HS-27A (cell line): ENCODE results near the gene PSMG1.
A peak's percentile ranks its signal among the peaks of the same experiment; 100 is the strongest.
"Not testable (repeated sequence)": the region's sequence is repeated elsewhere in the genome, so short reads cannot be mapped to it uniquely, and the experiment has no call there.

Source experiments
- DNase-seq: peaks from one replicate; pipeline ENCODE4 v3.0.0-alpha.2; 2012; ENCODE audit warnings: low read depth, missing footprints

Gene PSMG1, protein sequence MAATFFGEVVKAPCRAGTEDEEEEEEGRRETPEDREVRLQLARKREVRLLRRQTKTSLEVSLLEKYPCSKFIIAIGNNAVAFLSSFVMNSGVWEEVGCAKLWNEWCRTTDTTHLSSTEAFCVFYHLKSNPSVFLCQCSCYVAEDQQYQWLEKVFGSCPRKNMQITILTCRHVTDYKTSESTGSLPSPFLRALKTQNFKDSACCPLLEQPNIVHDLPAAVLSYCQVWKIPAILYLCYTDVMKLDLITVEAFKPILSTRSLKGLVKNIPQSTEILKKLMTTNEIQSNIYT

GRCh38 chr21:39183272-39184049 is at the start of gene PSMG1:
PSMG1 (minus strand) TSS chr21:39183451; CDS start chr21:39183385, 66 bp downstream.
- DNase-seq = peak; percentile 87

- DNase-seq = no peak
Observed at GRCh38 chr21:39232861-39233291, 49.6 kb upstream of the PSMG1 start.

DNA sequence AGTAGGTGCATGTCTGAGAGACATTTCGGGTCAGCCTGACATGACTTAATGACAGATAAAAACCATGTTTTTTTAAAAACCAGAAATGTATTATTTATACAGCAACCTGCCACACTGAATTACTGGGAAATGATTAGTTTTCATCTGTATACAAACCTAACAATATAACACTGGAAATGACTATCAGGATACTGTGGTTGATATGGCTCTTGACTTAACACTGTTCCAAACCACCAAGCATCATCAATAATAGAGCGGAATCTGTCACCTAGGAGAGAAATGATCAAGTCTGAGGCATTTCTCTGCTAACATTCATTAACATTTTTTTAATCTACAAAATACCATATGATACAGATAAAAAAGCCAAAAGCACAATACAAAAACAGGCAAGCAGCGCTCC is 41.7 kb upstream of the PSMG1 start:
- no peak for DNase-seq

DNA sequence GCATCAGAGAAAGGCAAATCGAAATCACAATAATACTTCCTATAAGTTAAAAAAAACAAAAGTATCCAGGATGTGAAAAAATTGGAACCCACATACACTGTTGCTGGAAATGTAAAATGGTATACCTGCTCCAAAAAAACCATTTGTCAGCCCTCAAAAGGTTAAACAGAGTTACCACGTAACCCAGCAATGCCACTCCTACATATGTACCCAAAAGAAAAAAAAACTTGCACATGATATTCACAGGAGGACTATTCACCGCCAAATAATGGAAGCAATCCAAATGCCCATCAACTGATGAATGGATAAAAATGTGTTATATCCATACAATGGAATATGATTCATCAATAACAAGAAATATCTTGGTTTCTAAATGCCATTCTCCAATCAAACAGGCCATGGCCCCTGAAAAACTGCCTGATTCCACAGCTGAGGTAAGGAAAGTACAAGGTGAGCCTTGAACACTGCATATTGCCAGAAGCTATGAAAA is 38.8 kb upstream of the PSMG1 start:
- DNase-seq = no peak

DNA sequence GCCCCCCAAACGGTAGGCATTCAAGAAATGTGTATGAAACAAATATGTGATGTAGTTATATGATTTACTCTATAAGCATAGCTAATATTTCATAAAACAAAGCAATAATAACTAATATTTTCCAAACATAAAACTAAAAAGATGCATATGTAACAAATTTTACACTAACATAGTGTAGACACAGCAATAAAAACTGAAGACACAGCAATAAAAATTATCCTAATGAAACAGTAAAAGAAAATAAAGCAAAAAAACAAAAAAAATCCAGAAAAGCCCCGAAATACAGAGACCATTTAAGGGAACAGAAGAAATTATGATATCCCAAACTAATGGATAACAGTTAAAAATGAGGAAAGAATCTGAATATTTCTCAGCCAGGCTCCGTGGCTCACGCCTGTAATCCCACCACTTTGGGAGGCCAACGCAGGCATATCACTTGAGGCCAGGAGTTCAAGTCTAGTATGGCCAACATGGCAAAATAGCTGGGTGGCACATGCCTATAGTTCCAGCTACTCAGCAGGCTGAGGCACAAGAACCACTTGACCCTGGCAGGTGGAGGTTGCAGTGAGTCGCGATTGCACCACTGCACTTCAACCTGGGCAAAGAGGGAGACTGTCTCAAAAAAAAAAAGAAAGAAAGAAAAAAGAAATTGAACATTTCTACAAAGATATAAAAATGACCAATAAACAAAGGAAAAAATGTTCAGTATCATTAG is 38.2 kb upstream of the PSMG1 start:
- no peak for DNase-seq

DNA sequence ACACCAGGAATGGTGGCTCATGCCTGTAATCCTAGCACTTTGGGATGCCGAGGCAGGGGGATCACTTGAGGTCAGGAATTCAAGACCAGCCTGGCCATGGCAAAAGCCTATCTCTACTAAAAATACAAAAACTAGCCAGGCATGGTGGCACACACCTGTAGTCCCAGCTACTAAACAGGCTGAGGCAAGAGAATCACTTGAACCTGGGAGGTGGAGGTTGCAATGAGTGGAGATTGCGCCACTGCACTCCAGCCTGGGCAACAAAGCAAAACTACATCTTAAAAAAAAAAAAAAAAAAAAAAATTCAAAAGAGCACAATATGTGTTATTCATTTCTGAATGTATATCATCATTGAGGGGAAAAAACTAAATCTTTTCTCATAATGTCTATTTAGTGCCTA is 37.6 kb upstream of the PSMG1 start:
- DNase-seq = not testable (repeated sequence)

DNA sequence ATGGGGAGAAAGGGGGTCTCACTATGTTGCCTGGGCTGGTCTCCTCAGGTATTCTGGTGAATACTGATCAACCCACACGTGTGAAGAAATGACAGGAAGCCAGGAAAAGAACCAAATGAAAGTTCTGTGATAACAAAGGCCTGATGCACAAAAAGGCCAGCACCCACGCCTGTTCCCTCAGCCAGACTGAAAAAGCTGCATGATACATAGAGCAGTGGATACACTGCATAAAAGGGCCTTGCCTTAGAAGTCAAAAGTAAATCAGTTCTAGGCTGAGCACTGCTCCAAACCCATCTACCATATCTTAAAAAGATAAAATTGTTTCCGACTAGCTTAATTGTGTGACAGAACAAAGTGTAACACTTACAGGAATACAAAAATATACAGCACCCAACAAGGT is 36.9 kb upstream of the PSMG1 start:
- DNase-seq = no peak

- no peak for DNase-seq
Observed at GRCh38 chr21:39218082-39218409, 34.8 kb upstream of the PSMG1 start.

DNA sequence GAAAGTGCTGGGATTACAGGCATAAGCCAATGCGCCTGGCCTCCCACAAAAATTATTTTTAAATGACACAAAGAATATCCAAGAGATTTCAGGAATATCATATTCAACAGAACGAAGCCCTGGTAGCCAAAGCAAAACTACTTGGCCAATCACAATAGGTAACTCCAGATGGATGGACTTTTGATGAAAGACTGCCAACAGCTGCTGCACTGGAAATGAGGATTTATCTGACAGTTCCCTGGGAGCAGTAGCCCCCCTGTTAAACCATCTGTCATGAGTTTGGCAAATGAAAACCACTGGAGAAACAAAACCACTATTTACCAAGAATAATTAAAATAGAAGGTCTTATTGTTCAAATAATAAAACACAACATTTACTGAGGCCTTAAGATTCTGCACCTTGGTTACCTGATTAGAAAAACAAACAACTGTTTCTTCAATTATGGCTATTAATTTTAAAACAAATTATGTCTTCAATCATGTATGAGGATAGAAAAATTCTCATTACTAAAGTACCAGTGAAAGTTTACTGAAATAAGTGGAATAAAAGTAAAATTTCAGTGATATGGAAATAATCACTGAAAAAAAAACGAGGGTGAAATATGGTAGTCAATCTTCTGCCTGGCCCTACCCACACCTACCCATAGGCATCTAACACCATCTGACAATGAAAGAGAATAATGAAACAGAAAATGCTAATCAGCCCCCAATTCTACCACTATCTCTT is 34.3 kb upstream of the PSMG1 start:
- DNase-seq = no peak

GRCh38 chr21:39216290-39216689 is 33.0 kb upstream of the PSMG1 start:
- no peak for DNase-seq

GRCh38 chr21:39215078-39215477 is 31.8 kb upstream of the PSMG1 start:
- no peak for DNase-seq

- DNase-seq = no peak
Observed at GRCh38 chr21:39209334-39209688, 26.1 kb upstream of the PSMG1 start.

DNA sequence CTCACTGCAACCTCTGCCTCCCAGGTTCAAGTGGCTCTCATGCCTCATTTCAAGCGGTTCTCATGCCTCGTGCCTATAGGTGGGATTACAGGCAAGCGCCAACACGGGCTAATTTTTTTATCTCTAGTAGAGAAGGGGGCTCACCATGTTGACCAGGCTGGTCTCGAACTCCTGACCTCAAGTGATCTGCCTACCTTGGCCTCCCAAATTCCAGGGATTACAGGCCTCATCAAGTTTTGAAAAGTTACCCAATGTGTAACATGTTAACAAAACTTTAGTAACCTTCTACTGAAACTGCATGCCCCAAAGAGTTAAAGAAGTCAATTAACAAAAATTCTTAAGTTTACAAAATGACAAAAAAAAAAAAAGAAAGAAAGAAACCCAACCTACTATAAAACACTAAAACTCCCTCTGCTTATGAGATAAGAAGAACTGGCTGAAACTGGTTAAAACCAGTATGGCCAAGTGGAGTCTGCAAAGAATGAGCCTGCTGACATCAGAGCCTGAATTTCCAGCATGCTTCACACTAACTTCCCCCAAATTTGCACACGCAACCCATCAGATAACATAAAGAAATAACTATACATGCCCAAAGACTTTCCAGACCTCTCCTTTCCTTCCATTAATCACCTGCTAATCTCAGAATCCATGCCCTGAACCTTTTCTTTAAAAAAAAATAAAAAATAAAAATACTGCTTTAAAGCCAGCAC is 25.5 kb upstream of the PSMG1 start:
- DNase-seq = no peak

GRCh38 chr21:39204134-39204533 is 20.9 kb upstream of the PSMG1 start:
- DNase-seq = no peak

DNA sequence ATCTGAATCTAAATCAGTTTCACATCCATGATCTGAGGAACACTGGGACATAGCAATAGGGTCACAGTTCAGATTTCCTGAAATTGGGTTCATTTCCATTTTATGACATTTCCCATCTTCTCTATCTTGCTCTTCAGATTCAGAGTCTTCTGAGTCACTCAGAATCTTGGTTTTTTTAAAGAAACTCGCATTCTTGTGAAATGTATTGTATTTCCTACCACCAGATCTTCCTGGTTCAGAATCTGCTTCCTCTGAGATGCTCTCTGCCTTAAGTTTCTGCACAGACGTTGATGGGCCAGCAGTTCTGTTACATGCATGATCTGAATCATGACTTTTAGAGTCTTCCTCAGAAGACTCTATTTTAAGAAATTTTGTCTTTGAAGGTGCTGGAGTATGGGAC is 15.5 kb upstream of the PSMG1 start:
- no peak for DNase-seq

DNA sequence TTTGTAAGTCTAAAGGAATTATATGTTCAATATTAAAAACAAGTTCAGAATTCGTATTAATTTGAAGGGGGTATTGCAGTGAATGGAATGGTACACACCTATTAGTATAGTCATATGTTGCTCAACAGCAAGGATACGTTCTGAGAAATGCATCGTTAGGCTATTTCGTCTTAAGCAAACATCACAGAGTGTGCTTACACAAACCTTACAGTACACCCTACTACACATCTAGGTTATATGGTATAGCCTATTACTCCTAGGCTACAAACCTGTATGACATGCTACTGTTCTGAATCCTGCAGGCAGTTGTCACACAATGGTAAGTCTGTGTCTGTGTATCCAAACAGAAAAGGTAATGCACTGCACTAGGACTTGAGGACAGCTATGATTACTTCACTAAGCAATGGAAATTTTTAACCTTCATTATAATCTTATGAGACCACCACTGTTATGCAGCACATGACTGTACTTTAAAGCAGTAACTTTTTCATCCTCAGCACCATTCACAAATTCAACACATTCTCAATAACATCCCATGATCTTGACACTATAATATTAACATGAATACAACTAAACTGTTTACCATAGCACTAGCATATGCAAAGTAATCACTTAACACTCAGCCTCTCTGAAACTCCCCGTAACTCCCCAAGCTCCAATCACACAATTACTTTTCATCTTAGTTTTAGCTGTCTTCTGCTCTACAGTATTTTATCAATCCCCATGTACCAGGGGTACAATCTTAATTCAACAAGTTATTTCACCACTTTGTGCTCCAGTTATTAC is 14.4 kb upstream of the PSMG1 start:
- DNase-seq = no peak

GRCh38 chr21:39196838-39197237 is 13.6 kb upstream of the PSMG1 start:
- no peak for DNase-seq

- no peak for DNase-seq
Observed at GRCh38 chr21:39196310-39196709, 13.1 kb upstream of the PSMG1 start.

DNA sequence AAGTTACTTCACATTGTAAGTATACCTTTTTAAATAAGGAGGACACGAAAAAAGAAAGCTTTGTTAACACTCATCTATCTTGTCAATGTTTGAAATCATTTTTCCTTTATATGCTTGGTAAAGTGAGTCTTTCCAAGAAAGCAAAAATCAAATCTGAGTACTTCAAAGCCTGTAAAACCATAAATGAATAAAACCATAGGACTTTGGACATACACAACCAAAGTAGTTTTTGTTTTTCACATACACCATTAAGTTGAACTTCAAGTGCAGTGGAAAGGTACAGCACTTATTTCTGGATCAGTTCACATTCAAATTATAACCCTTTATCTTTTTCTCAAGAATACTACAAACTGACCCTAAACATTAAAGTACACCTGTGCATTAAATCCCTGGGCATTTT is 10.1 kb upstream of the PSMG1 start:
- no peak for DNase-seq

DNA sequence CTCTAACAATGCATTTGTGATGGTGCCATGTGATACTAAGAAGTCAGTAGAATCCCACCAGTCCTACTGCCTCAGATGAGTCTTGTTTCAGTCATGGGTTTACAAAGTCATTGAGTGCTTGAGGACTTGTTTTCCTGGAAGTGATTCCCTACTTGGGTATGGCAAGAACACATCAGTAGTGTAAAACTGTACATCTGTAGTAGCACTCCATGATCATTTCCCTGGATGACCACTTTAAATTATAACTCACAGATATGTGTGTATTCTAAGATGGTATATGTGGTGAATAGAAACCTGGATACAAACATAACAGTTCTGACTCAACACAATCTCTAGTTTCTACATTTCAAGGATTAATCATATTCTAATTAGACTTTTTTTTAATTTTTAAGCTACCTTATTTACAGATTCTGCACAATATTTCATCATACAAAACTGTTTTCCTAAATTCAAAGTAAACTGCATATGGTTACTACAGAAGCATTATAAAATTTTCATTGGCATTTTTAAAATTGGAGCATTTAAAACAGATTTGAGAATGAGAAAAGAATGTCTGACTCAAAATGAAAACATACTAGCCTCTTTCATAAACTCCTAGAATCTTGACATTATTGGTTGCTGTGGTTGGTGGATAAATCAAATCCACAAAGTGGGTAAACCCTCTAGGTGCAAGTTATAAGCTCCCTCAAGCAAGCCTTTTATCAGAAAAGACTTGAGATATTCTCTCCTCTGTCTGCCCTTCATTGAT is 6.8 kb upstream of the PSMG1 start:
- DNase-seq = no peak
